Neuron (in vitro differentiated cells): Measurements from ENCODE around the gene SDK1.
"Not testable (repeated sequence)": the region's sequence is repeated elsewhere in the genome, so short reads cannot be mapped to it uniquely, and the experiment has no call there.

Experiments
- H2AFZ ChIP-seq: one replicate; pipeline ENCODE4 v1.6.1; 2013; ENCODE audit warnings: low read depth, mild to moderate bottlenecking, inconsistent platforms, low read length, moderate library complexity
- H3K27me3 ChIP-seq: one replicate; pipeline ENCODE4 v1.6.1; 2013; ENCODE audit warnings: low read length; ENCODE audit not compliant: insufficient read depth
- H3K36me3 ChIP-seq: one replicate; pipeline ENCODE4 v1.6.1; 2013; ENCODE audit warnings: low read length; ENCODE audit not compliant: insufficient read depth
- H3K4me1 ChIP-seq: one replicate; pipeline ENCODE4 v1.6.1; 2013; ENCODE audit warnings: low read length; ENCODE audit not compliant: insufficient read depth
- H3K4me3 ChIP-seq: 2 replicates; pipeline ENCODE4 v1.5.1; 2013; ENCODE audit warnings: mild to moderate bottlenecking, low read length, moderate library complexity
- H3K9me3 ChIP-seq: one replicate; pipeline ENCODE4 v1.6.1; 2013; ENCODE audit warnings: low read length

SDK1 gene

GRCh38 chr7:4264206-4264605 is 963.2 kb downstream of the SDK1 start:
- H3K9me3 ChIP-seq, H3K27me3 ChIP-seq, H3K4me1 ChIP-seq, H2AFZ ChIP-seq, H3K4me3 ChIP-seq: not testable (repeated sequence)
- H3K36me3 ChIP-seq = peaks cover 12% of the 10 kb centered on the region

GRCh38 chr7:4265066-4265465 is 964.0 kb downstream of the SDK1 start:
- H3K27me3 ChIP-seq = no peaks in the 10 kb centered on the region
- no peaks in the 10 kb centered on the region for H3K4me1 ChIP-seq
- H3K4me3 ChIP-seq = no peak overlapping the region
- no peak overlapping the region for H2AFZ ChIP-seq
- peaks cover 12% of the 10 kb centered on the region for H3K36me3 ChIP-seq
- peaks cover 3% of the 10 kb centered on the region for H3K9me3 ChIP-seq

GRCh38 chr7:4265676-4266075 is 964.6 kb downstream of the SDK1 start:
- Histone ChIP-seq H3K4me1 (no peaks in the 10 kb centered on the region), H3K9me3 (peaks cover 3% of the 10 kb centered on the region), H3K27me3 (no peaks in the 10 kb centered on the region), H3K36me3 (peaks cover 12% of the 10 kb centered on the region), H3K4me3 (no peak overlapping the region), H2AFZ (no peak overlapping the region)

GRCh38 chr7:4266270-4267040 is 965.4 kb downstream of the SDK1 start:
- Histone ChIP-seq H3K27me3 (no peaks in the 10 kb centered on the region), H3K4me3 (no peak overlapping the region), H3K9me3 (peaks cover 3% of the 10 kb centered on the region), H3K4me1 (no peaks in the 10 kb centered on the region), H3K36me3 (peaks cover 12% of the 10 kb centered on the region), H2AFZ (no peak overlapping the region)

GRCh38 chr7:4267341-4268039 is 966.4 kb downstream of the SDK1 start:
- Histone ChIP-seq H3K27me3 (no peaks in the 10 kb centered on the region), H2AFZ (no peak overlapping the region), H3K9me3 (peaks cover 3% of the 10 kb centered on the region), H3K36me3 (peaks cover 12% of the 10 kb centered on the region), H3K4me1 (no peaks in the 10 kb centered on the region), H3K4me3 (no peak overlapping the region)

DNA sequence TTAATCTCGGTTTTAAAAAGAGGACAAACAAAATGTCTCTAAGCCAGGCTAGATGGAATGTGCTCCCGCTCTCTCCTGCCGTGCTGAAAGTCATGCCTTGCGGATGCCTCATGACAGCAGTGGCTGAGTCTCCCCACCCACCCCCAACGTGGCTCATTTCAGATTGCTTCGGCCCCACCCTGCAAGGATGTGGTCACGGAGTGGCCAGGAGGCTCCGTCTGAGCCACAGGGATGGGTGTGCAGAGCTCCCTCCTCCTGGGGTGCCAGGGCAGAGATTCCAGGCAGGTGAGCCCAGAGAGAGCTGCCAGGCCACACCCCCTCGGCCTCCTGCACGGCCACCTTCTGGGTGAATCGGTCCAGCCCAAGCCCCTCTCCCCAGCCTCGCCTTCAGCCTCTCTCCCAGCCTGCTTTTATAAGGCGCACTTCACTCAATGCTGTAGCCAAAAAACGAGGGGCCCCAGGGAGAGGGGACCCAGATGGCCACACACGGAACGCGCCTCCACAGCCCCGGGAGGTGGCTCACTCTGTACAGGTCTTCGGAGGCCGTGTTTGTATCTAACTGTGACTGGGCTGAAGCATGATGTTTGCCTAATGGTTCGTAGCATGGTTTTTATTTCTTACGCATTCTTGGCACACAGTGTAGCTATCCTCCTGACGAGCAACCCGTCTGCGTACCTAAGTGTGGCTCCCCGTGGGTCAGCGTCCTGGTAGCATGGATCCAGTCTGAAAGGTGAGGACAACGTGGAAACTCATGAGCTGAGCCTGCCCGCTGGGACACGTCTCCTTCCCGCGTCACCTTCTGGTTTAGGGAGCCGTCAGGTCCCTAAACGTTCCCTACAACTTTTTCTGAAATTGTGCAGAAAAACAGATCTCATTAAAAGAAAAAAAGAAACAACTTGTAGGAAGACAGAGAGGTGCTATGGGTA is 967.3 kb downstream of the SDK1 start:
- Histone ChIP-seq H2AFZ (no peak overlapping the region), H3K4me3 (no peak overlapping the region), H3K36me3 (peaks cover 12% of the 10 kb centered on the region), H3K9me3 (peaks cover 3% of the 10 kb centered on the region), H3K4me1 (no peaks in the 10 kb centered on the region), H3K27me3 (no peaks in the 10 kb centered on the region)

GRCh38 chr7:4269086-4269485 is 968.0 kb downstream of the SDK1 start:
- H3K4me3 ChIP-seq = no peak overlapping the region
- peaks cover 12% of the 10 kb centered on the region for H3K36me3 ChIP-seq
- no peak overlapping the region for H2AFZ ChIP-seq
- peaks cover 3% of the 10 kb centered on the region for H3K9me3 ChIP-seq
- H3K27me3 ChIP-seq = no peaks in the 10 kb centered on the region
- no peaks in the 10 kb centered on the region for H3K4me1 ChIP-seq

- Histone ChIP-seq H3K27me3 (no peaks in the 10 kb centered on the region), H2AFZ (no peak overlapping the region), H3K36me3 (peaks cover 12% of the 10 kb centered on the region), H3K4me1 (no peaks in the 10 kb centered on the region), H3K4me3 (no peak overlapping the region), H3K9me3 (peaks cover 3% of the 10 kb centered on the region)
Observed at GRCh38 chr7:4269746-4270145, 968.7 kb downstream of the SDK1 start.

- Histone ChIP-seq H3K4me1 (no peaks in the 10 kb centered on the region), H2AFZ (no peak overlapping the region), H3K36me3 (peaks cover 12% of the 10 kb centered on the region), H3K9me3 (peaks cover 3% of the 10 kb centered on the region), H3K27me3 (no peaks in the 10 kb centered on the region), H3K4me3 (no peak overlapping the region)
Observed at GRCh38 chr7:4270268-4270667, 969.2 kb downstream of the SDK1 start.

DNA sequence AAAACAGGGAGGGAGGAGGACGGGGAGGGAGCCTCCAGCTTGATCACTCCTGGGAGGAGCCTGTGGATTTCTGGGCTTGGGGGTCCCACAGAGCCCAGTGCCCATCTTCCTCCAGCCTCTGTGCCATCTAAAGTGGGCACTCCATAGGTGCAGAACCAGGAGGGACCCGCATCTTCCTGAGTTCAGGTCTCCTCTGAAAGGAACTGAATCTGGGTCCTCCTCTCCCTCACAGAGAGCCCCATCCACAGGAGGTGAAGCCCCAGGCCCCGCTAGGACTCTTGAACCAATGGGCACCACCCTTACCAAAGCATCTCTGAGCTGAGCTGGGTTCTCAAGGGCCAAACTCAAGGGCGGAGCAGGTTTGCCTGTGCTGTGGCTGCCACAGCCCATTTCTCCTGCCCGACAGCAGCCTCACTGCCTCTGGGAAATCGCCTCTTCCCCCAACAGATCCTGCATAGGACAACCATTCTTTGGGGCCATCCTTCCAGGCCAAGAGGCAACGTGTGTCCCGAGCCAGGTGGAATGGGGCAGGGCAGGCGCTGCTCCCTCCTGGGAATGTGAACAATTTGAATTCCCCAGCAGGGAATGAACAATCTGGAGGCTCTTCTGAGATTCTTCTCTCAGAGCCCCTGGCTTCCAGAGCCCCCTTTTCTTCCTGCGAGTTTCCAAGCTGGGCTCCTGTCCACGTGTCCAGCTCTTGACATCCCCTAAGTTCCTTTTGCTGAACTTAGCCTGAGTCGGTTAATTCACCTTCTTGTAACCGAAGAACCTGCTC is 970.1 kb downstream of the SDK1 start:
- Histone ChIP-seq H2AFZ (no peak overlapping the region), H3K27me3 (no peaks in the 10 kb centered on the region), H3K4me1 (no peaks in the 10 kb centered on the region), H3K36me3 (peaks cover 12% of the 10 kb centered on the region), H3K4me3 (no peak overlapping the region), H3K9me3 (peaks cover 3% of the 10 kb centered on the region)

GRCh38 chr7:4271716-4272015 is 970.6 kb downstream of the SDK1 start:
- H3K4me3 ChIP-seq = no peak overlapping the region
- no peaks in the 10 kb centered on the region for H3K27me3 ChIP-seq
- peaks cover 12% of the 10 kb centered on the region for H3K36me3 ChIP-seq
- no peaks in the 10 kb centered on the region for H3K4me1 ChIP-seq
- H2AFZ ChIP-seq = no peak overlapping the region
- H3K9me3 ChIP-seq = peaks cover 3% of the 10 kb centered on the region

- peaks cover 3% of the 10 kb centered on the region for H3K9me3 ChIP-seq
- peaks cover 12% of the 10 kb centered on the region for H3K36me3 ChIP-seq
- H3K27me3 ChIP-seq = no peaks in the 10 kb centered on the region
- H3K4me1 ChIP-seq = no peaks in the 10 kb centered on the region
- no peak overlapping the region for H2AFZ ChIP-seq
- H3K4me3 ChIP-seq = no peak overlapping the region
Observed at GRCh38 chr7:4272141-4272540, 971.1 kb downstream of the SDK1 start.
